ENCODE results near the gene FOXP1. TPM values are rescaled to one million over a fixed set of nuclear protein-coding genes. Genes with fewer than 3 reads are reported as not detected.

The FOXP1 gene
- total and polyA plus RNA-seq, 2 experiments from 2014 or later: 121 to 132 TPM

DNA sequence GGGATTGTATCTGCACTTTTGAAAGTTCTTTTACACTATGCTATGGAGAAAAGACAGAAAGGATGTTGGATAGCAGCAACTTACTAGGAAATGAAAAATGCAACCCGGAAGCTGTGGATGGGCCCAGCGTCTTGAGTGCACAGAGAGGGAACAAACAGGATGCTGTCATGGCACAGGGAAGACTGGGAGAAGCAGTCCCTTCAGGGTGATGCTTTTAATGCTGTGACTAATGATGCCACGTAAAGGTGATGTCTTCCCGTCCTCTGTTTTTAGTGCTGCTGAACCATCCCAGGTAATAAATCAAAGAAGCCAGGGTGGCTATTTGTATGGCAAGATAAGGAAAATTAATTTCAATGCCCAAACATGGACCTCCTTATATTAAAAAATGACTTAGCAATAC, 437.6 kb downstream of the FOXP1 start:
- no peaks in the 10 kb centered on the region for H3K9me3 ChIP-seq (ENCODE audit: low read depth)
- DNase-seq (ENCODE audit: low read depth in 1 of 2, low spot score in 1 of 2): no peak
- no peaks in the 10 kb centered on the region for H3K36me3 ChIP-seq
- no peaks in the 10 kb centered on the region for H3K27me3 ChIP-seq
- TF ChIP-seq, protein P1, sequence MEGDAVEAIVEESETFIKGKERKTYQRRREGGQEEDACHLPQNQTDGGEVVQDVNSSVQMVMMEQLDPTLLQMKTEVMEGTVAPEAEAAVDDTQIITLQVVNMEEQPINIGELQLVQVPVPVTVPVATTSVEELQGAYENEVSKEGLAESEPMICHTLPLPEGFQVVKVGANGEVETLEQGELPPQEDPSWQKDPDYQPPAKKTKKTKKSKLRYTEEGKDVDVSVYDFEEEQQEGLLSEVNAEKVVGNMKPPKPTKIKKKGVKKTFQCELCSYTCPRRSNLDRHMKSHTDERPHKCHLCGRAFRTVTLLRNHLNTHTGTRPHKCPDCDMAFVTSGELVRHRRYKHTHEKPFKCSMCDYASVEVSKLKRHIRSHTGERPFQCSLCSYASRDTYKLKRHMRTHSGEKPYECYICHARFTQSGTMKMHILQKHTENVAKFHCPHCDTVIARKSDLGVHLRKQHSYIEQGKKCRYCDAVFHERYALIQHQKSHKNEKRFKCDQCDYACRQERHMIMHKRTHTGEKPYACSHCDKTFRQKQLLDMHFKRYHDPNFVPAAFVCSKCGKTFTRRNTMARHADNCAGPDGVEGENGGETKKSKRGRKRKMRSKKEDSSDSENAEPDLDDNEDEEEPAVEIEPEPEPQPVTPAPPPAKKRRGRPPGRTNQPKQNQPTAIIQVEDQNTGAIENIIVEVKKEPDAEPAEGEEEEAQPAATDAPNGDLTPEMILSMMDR (IDR thresholded peaks at IDR 0.05; ENCODE audit: low read depth, low read length): no peak
- H3K27ac ChIP-seq: no peak overlapping the region
- no peak overlapping the region for H3K4me3 ChIP-seq
- H3K4me1 ChIP-seq (ENCODE audit: low read depth): peaks cover 20% of the 10 kb centered on the region

DNA sequence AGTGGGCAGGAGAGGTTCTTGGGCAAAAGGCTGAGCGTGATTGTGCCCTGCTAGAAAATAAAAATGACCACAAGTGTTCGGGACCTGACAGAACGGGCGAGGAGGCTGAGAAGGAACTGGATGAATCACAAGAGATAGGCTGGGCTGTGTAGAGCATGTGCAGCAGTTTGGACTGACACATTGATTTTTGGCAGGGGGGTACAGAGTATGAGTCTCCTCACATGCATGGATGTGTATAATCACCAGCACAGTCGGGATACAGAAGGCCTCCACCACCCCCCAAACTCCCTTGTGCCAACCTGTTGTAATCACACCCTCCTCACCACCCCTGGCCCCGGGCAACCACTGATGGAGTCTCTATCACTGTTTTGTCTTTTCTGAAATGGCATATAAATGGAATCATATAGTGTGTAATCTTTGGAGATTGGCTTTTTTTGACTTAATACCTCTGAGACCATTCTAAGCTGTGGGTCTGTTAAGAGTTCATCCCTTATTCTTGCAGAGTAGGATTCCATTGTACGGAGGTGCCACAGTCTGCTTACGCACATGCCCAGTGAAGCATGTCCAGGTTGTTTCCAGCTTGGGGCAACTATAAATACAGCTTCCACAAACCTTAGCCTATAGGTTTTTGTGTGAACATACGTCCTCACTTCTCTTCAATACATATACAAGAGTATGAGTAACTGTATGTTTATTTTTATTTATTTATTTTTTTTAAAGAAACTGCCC, 438.8 kb downstream of the FOXP1 start:
- Histone ChIP-seq H3K4me3 (no peak overlapping the region), H3K36me3 (no peaks in the 10 kb centered on the region), H3K4me1 (ENCODE audit: low read depth) (peaks cover 16% of the 10 kb centered on the region), H3K27ac (no peak overlapping the region), H3K27me3 (no peaks in the 10 kb centered on the region), H3K9me3 (ENCODE audit: low read depth) (no peaks in the 10 kb centered on the region)
- TF ChIP-seq, protein P1 (IDR thresholded peaks at IDR 0.05; ENCODE audit: low read depth, low read length): no peak
- peak in 1 of 2 donors; percentile 33 for DNase-seq (ENCODE audit: low read depth in 1 of 2, low spot score in 1 of 2)

DNA sequence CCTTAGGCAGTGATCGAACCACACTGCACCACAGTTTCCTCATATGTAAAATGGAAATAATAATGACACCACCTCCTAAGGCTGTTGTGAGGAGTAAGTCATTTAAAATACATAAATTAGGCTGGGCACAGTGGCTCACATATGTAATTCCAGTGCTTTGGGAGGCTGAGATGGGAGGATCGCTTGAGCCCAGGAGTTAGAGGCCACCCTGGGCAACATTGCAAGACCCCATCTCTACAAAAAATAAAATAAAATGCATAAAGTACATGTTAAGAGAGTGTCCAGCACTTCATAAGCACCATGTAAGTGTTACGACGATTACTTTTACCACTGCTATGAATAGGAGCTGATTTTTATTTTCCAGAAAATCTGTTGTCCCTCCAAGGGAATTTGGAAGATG, 440.0 kb downstream of the FOXP1 start:
- Histone ChIP-seq H3K9me3 (ENCODE audit: low read depth) (no peaks in the 10 kb centered on the region), H3K4me3 (no peak overlapping the region), H3K36me3 (no peaks in the 10 kb centered on the region), H3K27me3 (no peaks in the 10 kb centered on the region), H3K27ac (no peak overlapping the region), H3K4me1 (ENCODE audit: low read depth) (peaks cover 17% of the 10 kb centered on the region)
- TF ChIP-seq, protein P1 (IDR thresholded peaks at IDR 0.05; ENCODE audit: low read depth, low read length): no peak
- DNase-seq (ENCODE audit: low read depth in 1 of 2, low spot score in 1 of 2): no peak

DNA sequence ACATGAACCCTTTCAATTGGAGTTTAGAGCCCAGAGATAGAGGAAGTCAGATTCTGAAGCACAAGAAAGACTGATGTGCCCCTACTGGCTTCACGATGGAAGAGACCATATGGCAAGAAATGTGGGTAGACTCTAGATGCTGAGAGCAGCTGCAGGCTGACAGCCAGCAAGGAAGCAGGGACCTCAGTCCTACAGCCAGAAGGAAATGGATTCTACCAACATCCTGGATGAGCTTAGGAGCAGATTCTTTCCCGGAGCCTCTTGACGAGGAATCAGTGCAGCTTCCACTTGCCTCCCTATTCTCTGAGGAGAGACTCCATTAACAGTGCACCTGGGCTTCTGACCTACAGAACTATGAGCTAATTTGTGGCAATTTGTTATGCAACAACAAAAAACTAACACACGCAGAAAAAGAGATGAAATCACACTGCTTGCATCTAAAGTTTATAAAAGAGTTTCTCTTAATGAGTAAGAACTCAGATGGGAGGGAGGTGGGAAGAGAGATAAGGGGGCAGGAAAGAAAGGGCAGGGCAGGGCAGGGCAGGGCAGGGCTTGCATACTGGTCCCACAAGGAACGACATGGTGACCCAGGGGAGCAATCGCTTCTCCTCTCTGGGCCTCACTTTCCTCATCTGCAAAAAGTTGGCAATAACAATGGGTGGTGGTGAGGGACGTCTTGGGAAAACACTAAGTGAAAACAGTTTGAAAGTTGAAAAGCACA, 440.9 kb downstream of the FOXP1 start:
- DNase-seq (ENCODE audit: low read depth in 1 of 2, low spot score in 1 of 2): peak in 1 of 2 donors; percentile 20
- Histone ChIP-seq H3K9me3 (ENCODE audit: low read depth) (no peaks in the 10 kb centered on the region), H3K4me1 (ENCODE audit: low read depth) (peaks cover 26% of the 10 kb centered on the region), H3K27me3 (no peaks in the 10 kb centered on the region), H3K36me3 (no peaks in the 10 kb centered on the region), H3K4me3 (no peak overlapping the region), H3K27ac (no peak overlapping the region)
- TF ChIP-seq, protein P1 (IDR thresholded peaks at IDR 0.05; ENCODE audit: low read depth, low read length): no peak

DNA sequence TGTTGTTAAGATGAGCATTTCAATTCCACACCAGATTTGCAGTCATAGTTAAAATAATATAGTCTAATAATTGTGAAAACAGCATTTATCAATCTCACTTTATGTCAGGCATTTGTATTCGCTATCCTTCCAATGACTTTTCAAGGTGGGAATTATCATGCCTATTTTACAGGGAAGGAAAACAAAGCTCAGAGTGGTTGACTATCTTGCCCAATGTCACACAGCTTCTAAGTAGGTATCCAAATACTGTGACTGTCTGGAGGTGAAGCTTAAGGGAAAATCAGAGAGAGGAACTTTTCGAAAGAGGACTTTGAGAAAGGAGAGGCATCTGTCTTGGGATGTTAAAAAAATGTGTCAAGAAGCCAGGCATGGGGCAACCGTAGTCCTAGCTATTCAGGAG, 443.1 kb downstream of the FOXP1 start:
- Histone ChIP-seq H3K4me3 (no peak overlapping the region), H3K9me3 (ENCODE audit: low read depth) (no peaks in the 10 kb centered on the region), H3K36me3 (no peaks in the 10 kb centered on the region), H3K27me3 (no peaks in the 10 kb centered on the region), H3K27ac (no peak overlapping the region), H3K4me1 (ENCODE audit: low read depth) (peaks cover 47% of the 10 kb centered on the region)
- TF ChIP-seq, protein P1 (IDR thresholded peaks at IDR 0.05; ENCODE audit: low read depth, low read length): no peak
- DNase-seq (ENCODE audit: low read depth in 1 of 2, low spot score in 1 of 2): no peak

Data from cardiac muscle cell (in vitro differentiated cells and primary cell).